Left lung (tissue), 10 donors: Measurements from ENCODE around the gene PRKN. TPM values are rescaled to one million over a fixed set of nuclear protein-coding genes. Genes with fewer than 3 reads are reported as not detected.

Experiments used
- ATAC-seq: fragments of 200-7000 bp; cut with Tn5 transposase; one replicate; pipeline ENCODE4 v1.9.1; 2020; ENCODE audit warnings: moderate library complexity
- DNase-seq, 4 donors: peaks; one replicate each; pipeline ENCODE4 v3.0.0-alpha.2; 2013 to 2020
- H3K27ac ChIP-seq, 2 donors: fragments of 200-600 bp; sonication (generic) in 1 of 2; one replicate each; pipeline versions ENCODE4 v1.5.0 to v1.8.0; 2020 to 2021
- H3K27me3 ChIP-seq, 2 donors: fragments of 200-600 bp; sonication (generic) in 1 of 2; one replicate each; pipeline versions ENCODE4 v1.5.0 to v1.8.0; 2020 to 2021
- H3K36me3 ChIP-seq, 2 donors: fragments of 200-600 bp; sonication (generic) in 1 of 2; one replicate each; pipeline versions ENCODE4 v1.5.0 to v1.8.0; 2020 to 2021
- H3K4me1 ChIP-seq, 2 donors: fragments of 200-600 bp; one replicate each; pipeline ENCODE4 v1.8.0; 2021
- H3K4me3 ChIP-seq, 2 donors: fragments of 200-600 bp; sonication (generic) in 1 of 2; one replicate each; pipeline versions ENCODE4 v1.5.0 to v1.8.0; 2020 to 2021; ENCODE audit warnings: mild to moderate bottlenecking in 1 of 2
- H3K9me3 ChIP-seq, 2 donors: fragments of 200-600 bp; sonication (generic) in 1 of 2; one replicate each; pipeline versions ENCODE4 v1.5.0 to v1.8.0; 2020 to 2021
- CTCF ChIP-seq, 2 donors: fragments of 200-600 bp; sonication (generic) in 1 of 2; IDR thresholded peaks; one replicate each; pipeline versions ENCODE4 v1.5.0 to v1.8.0; 2021; ENCODE audit warnings: antibody characterized with exemption in 2 of 2
- intact Hi-C, 2 donors: fragments of 100-400 bp; cut with DNase I; formaldehyde crosslinking; loops; one replicate each; pipeline versions ENCODE4 v1.11.2 to v1.14.2; 2022
- polyA plus RNA-seq, 6 donors: library from polyadenylated mRNA; unstranded; fragments of 120-200 nt; gene quantifications; one replicate each; pipeline ENCODE4 v1.2.1, GENCODE V29; 2013; ENCODE audit not compliant: insufficient read length in 6 of 6
- total RNA-seq, 2 donors: library from RNA; stranded (reverse); fragmentation: NEBNext Ultra II Directional; extraction: Animal tissue kit (Norgen Biotek cat#: 25700); gene quantifications; one replicate each; pipeline ENCODE4 v1.2.1, GENCODE V29; 2021
- donor health status: DM: no; HTN: yes; CAD: no.
- donor health status: DM: no; HTN: no; CAD: no.

Gene PRKN
- total and polyA plus RNA-seq, 8 donors: 1.9 to 4.3 (median 2.5) TPM

- intact Hi-C loops: no loop called here
- Histone ChIP-seq H3K27ac (no peak overlapping the region), H3K27me3 (no peaks in the 10 kb centered on the region), H3K9me3 (peaks cover 0 to 20% of the 10 kb centered on the region in 2 donors), H3K4me1 (no peaks in the 10 kb centered on the region), H3K4me3 (no peak overlapping the region), H3K36me3 (no peaks in the 10 kb centered on the region)
- no peak for TF ChIP-seq CTCF (IDR thresholded peaks at IDR 0.05)
- ATAC-seq (no peak), DNase-seq (no peak)
These were observed 1096.9 kb downstream of the PRKN start for GRCh38 chr6:161630674-161631073.

- Histone ChIP-seq H3K27ac (no peak overlapping the region), H3K36me3 (no peaks in the 10 kb centered on the region), H3K27me3 (no peaks in the 10 kb centered on the region), H3K9me3 (peaks cover 0 to 23% of the 10 kb centered on the region in 2 donors), H3K4me3 (no peak overlapping the region), H3K4me1 (no peaks in the 10 kb centered on the region)
- no peak for TF ChIP-seq CTCF (IDR thresholded peaks at IDR 0.05)
- ATAC-seq (no peak), DNase-seq (no peak)
- intact Hi-C loops: no loop called here
These were observed 1101.4 kb downstream of the PRKN start for GRCh38 chr6:161626132-161626676.

- DNase-seq: no peak
- Histone ChIP-seq H3K9me3 (peaks cover 0 to 20% of the 10 kb centered on the region in 2 donors), H3K4me1 (no peaks in the 10 kb centered on the region), H3K36me3 (no peaks in the 10 kb centered on the region), H3K4me3 (no peak overlapping the region), H3K27me3 (no peaks in the 10 kb centered on the region), H3K27ac (no peak overlapping the region)
- no peak for ATAC-seq
- intact Hi-C loops: no loop called here
- no peak for TF ChIP-seq CTCF (IDR thresholded peaks at IDR 0.05)
These were observed 1103.5 kb downstream of the PRKN start for GRCh38 chr6:161624111-161624510.

GRCh38 chr6:161622779-161623178, 1104.8 kb downstream of the PRKN start:
- DNase-seq (no peak), ATAC-seq (no peak)
- Histone ChIP-seq H3K27me3 (no peaks in the 10 kb centered on the region), H3K4me3 (no peak overlapping the region), H3K4me1 (no peaks in the 10 kb centered on the region), H3K36me3 (no peaks in the 10 kb centered on the region), H3K27ac (no peak overlapping the region), H3K9me3 (peaks cover 0 to 16% of the 10 kb centered on the region in 2 donors)
- no peak for TF ChIP-seq CTCF (IDR thresholded peaks at IDR 0.05)
- intact Hi-C loops: no loop called here

- Histone ChIP-seq H3K27ac (no peak overlapping the region), H3K36me3 (no peaks in the 10 kb centered on the region), H3K27me3 (no peaks in the 10 kb centered on the region), H3K4me3 (no peak overlapping the region), H3K4me1 (no peaks in the 10 kb centered on the region), H3K9me3 (no peaks in the 10 kb centered on the region)
- DNase-seq (peak in 1 of 4 donors; percentile 53), ATAC-seq (no peak)
- intact Hi-C loops: no loop called here
- TF ChIP-seq CTCF (IDR thresholded peaks at IDR 0.05): no peak
These were observed 1108.6 kb downstream of the PRKN start for GRCh38 chr6:161618831-161619454.
